ENCODE measurements around the gene UNC13C.

DNA sequence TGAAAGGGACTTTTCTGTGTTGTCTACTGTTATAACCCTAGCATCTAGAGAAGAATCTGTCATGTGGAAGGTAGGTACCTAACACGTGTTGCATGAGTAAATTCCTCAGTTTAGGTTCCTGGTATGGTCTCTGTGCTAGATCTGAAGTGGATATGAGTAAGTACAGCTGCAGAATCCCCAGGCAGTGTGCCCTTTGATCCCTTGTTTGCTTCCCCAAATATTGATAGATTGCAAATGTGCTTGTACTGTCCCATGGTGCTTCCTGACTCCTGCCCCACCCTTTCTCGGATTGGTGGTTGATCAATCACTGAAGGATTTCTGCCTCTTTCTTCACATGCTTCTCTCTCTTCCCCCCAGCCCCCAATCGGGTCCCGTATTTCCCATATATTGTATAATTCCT is 450.4 kb downstream of the UNC13C start:
- TF ChIP-seq, protein P1, sequence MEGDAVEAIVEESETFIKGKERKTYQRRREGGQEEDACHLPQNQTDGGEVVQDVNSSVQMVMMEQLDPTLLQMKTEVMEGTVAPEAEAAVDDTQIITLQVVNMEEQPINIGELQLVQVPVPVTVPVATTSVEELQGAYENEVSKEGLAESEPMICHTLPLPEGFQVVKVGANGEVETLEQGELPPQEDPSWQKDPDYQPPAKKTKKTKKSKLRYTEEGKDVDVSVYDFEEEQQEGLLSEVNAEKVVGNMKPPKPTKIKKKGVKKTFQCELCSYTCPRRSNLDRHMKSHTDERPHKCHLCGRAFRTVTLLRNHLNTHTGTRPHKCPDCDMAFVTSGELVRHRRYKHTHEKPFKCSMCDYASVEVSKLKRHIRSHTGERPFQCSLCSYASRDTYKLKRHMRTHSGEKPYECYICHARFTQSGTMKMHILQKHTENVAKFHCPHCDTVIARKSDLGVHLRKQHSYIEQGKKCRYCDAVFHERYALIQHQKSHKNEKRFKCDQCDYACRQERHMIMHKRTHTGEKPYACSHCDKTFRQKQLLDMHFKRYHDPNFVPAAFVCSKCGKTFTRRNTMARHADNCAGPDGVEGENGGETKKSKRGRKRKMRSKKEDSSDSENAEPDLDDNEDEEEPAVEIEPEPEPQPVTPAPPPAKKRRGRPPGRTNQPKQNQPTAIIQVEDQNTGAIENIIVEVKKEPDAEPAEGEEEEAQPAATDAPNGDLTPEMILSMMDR (IDR thresholded peaks at IDR 0.05), result no peak
- TF ChIP-seq POLR2A (IDR thresholded peaks at IDR 0.05), result no peak

Data from vagina (tissue), 2 donors.